ENCODE measurements around the gene GPER1.

Gene GPER1

DNA sequence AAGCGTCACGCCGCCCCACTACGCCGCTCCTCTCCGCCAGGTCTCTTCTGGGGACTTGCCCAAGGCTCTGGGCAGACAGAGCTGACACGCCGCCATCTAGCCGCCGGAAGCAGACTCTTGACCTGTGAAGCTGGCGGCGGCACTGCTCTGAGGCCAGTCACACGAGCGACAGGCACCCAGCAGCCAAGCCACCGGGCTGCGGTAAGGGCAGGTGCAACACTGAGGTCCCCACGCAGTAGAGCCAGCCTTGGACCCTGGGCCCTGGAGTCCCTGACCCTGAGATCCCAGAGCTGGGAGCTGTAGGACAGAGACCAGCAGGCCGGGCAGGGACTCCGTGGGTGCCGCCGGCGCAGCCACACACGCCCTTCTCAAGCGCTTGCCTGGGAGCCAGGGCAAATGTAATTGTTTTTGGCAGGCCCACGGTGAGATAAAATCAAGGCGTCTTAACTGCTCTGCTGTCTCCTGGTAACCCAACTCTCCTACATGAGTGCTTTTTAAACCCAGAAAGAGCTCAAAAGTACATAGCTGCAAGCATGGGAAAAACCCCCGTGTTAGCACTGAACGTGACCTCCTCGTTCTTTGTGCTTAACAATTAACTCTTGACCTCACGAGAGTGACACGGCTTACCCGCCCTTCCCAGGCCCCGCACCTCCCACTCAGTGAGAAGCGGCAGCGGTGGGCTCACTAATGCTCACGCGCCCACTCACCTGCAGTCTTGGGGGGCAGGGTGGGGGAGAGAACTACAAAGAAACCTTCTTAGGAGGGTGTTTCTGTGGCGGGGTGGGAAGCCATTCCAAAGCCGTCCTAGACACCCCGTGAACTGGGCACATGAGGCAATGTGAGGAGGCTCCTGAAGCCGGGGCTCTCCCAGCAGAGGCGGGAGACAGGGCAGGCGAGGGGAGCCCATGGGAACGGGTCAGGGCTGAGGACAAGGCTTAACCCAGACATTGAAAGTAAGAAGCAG is 8.5 kb downstream of the GPER1 start:
- Histone ChIP-seq H3K27ac (ENCODE audit: low read depth in 2 of 2, low read length in 2 of 2) (no peak overlapping the region), H3K4me3 (ENCODE audit: low read length in 2 of 2) (no peak overlapping the region), H3K36me3 (ENCODE audit: control insufficient read depth in 2 of 2, insufficient read depth in 2 of 2, low read length in 2 of 2) (peaks cover 11% of the 10 kb centered on the region in 2 donors), H3K27me3 (ENCODE audit: control insufficient read depth in 2 of 2, insufficient read depth in 2 of 2, low read length in 2 of 2) (no peaks in the 10 kb centered on the region), H3K9ac (ENCODE audit: low read depth in 1 of 2, low read length in 2 of 2) (no peak overlapping the region), H3K4me1 (ENCODE audit: control insufficient read depth in 2 of 2, insufficient read depth in 2 of 2, low read length in 2 of 2) (no peaks in the 10 kb centered on the region), H3K9me3 (ENCODE audit: control insufficient read depth in 2 of 2, low read length in 2 of 2) (no peaks in the 10 kb centered on the region)

DNA sequence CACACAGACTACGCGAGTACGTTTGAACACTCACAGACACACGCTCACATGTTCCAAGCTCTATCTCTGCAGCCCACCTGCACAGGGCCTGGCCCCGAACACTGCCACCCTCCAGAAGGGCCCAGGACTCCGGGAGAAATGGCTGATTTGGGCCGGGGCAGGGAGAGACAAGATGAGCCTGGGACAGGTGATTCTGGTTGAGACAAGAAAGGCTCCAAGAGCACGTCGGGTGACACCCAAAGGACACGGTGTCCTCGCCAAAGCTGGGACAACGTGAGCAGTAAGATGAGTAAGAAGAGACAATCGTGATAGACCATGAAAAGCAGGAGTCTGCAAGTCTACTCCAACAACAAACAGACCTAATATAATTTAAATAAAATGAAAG is 9.2 kb downstream of the GPER1 start:
- Histone ChIP-seq H3K27ac (ENCODE audit: low read depth in 2 of 2, low read length in 2 of 2) (no peak overlapping the region), H3K27me3 (ENCODE audit: control insufficient read depth in 2 of 2, insufficient read depth in 2 of 2, low read length in 2 of 2) (no peaks in the 10 kb centered on the region), H3K9ac (ENCODE audit: low read depth in 1 of 2, low read length in 2 of 2) (no peak overlapping the region), H3K4me1 (ENCODE audit: control insufficient read depth in 2 of 2, insufficient read depth in 2 of 2, low read length in 2 of 2) (no peaks in the 10 kb centered on the region), H3K36me3 (ENCODE audit: control insufficient read depth in 2 of 2, insufficient read depth in 2 of 2, low read length in 2 of 2) (peaks cover 5 to 7% of the 10 kb centered on the region in 2 donors), H3K9me3 (ENCODE audit: control insufficient read depth in 2 of 2, low read length in 2 of 2) (no peaks in the 10 kb centered on the region), H3K4me3 (ENCODE audit: low read length in 2 of 2) (no peak overlapping the region)

DNA sequence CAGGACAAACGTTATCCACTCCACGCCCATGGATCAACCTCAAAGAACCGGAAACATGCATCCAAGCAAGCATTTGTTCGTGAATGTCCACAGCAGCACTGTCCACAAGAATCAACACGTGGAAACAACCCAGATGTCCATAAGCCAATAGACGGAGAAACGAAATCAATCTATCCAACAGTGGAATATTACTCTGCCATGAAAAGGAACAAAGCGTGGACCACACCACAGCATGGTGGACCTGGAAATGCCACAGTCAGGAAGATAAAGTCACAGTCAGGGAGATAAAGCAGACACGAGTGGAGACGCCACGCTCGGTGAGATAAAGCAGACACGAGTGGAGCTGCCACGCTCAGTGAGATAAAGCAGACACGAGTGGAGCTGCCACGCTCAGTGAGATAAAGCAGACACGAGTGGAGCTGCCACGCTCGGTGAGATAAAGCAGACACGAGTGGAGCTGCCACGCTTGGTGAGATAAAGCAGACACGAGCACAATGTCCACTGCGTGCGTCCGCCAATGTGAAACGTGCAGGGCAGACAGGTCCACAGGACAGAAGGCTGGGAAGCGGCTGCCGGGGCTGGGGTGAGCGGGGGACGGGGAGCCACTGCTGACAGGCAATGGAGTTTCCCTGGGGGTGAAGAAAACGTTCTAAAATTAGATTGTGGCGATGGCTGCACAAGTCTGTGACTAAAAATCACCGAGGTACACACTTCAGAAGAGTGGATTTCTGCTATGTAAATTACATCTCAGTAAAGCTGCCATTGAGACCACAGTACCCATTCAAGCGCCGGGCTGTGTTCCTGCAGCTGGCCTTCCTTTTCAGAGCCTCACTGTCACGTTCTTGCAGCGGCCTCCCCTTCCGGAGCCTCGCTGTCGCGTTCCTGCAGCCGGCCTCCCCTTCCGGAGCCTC is 10.6 kb downstream of the GPER1 start:
- Histone ChIP-seq H3K27me3 (ENCODE audit: control insufficient read depth in 2 of 2, insufficient read depth in 2 of 2, low read length in 2 of 2) (no peaks in the 10 kb centered on the region), H3K9ac (ENCODE audit: low read depth in 1 of 2, low read length in 2 of 2) (no peak overlapping the region), H3K36me3 (ENCODE audit: control insufficient read depth in 2 of 2, insufficient read depth in 2 of 2, low read length in 2 of 2) (peaks cover 0 to 6% of the 10 kb centered on the region in 2 donors), H3K27ac (ENCODE audit: low read depth in 2 of 2, low read length in 2 of 2) (no peak overlapping the region), H3K9me3 (ENCODE audit: control insufficient read depth in 2 of 2, low read length in 2 of 2) (no peaks in the 10 kb centered on the region), H3K4me1 (ENCODE audit: control insufficient read depth in 2 of 2, insufficient read depth in 2 of 2, low read length in 2 of 2) (no peaks in the 10 kb centered on the region), H3K4me3 (ENCODE audit: low read length in 2 of 2) (no peak overlapping the region)

DNA sequence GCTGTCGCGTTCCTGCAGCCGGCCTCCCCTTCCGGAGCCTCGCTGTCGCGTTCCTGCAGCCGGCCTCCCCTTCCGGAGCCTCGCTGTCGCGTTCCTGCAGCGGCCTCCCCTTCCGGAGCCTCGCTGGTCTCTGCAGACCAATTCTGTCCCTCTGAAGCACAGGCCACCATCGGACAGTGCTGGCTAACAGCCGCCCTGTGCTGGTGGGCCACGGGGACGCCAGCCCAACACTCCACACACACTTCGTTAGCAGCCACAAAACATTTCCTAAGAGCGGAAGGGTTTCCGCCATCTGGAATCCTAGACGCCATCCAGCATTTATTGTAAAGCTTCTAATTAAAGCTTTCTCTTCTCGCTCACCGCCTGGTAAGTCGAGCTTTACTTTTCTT is 11.2 kb downstream of the GPER1 start:
- Histone ChIP-seq H3K36me3 (ENCODE audit: control insufficient read depth in 2 of 2, insufficient read depth in 2 of 2, low read length in 2 of 2) (peaks cover 0 to 6% of the 10 kb centered on the region in 2 donors), H3K27me3 (ENCODE audit: control insufficient read depth in 2 of 2, insufficient read depth in 2 of 2, low read length in 2 of 2) (no peaks in the 10 kb centered on the region), H3K4me1 (ENCODE audit: control insufficient read depth in 2 of 2, insufficient read depth in 2 of 2, low read length in 2 of 2) (peaks cover 0 to 4% of the 10 kb centered on the region in 2 donors), H3K9me3 (ENCODE audit: control insufficient read depth in 2 of 2, low read length in 2 of 2) (no peaks in the 10 kb centered on the region), H3K9ac (ENCODE audit: low read depth in 1 of 2, low read length in 2 of 2) (no peak overlapping the region), H3K27ac (ENCODE audit: low read depth in 2 of 2, low read length in 2 of 2) (no peak overlapping the region), H3K4me3 (ENCODE audit: low read length in 2 of 2) (no peak overlapping the region)

DNA sequence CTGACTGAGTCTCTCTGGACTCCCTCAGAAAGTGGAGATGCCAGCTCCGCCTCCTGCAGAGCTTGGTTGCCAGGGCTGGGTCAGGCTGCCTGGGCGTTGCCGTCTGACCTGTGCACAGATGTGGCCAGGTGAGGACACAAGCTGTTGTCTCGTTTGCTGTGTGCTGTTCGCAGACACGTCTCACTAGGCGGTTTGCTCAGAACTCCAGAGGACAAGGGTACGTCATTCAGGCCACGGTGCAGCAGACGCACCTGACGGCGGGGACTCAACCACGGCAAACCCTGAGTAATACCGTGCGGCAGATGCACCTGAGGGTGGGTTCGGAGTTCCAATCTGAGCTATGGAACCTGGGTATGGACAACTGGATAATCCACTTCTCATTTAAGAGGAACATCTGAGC is 11.7 kb downstream of the GPER1 start:
- H3K9ac ChIP-seq (ENCODE audit: low read depth in 1 of 2, low read length in 2 of 2): no peak overlapping the region
- H3K27me3 ChIP-seq (ENCODE audit: control insufficient read depth in 2 of 2, insufficient read depth in 2 of 2, low read length in 2 of 2): no peaks in the 10 kb centered on the region
- H3K36me3 ChIP-seq (ENCODE audit: control insufficient read depth in 2 of 2, insufficient read depth in 2 of 2, low read length in 2 of 2): peaks cover 0 to 6% of the 10 kb centered on the region in 2 donors
- no peak overlapping the region for H3K4me3 ChIP-seq (ENCODE audit: low read length in 2 of 2)
- no peaks in the 10 kb centered on the region for H3K9me3 ChIP-seq (ENCODE audit: control insufficient read depth in 2 of 2, low read length in 2 of 2)
- H3K27ac ChIP-seq (ENCODE audit: low read depth in 2 of 2, low read length in 2 of 2): no peak overlapping the region
- H3K4me1 ChIP-seq (ENCODE audit: control insufficient read depth in 2 of 2, insufficient read depth in 2 of 2, low read length in 2 of 2): peaks cover 0 to 4% of the 10 kb centered on the region in 2 donors

DNA sequence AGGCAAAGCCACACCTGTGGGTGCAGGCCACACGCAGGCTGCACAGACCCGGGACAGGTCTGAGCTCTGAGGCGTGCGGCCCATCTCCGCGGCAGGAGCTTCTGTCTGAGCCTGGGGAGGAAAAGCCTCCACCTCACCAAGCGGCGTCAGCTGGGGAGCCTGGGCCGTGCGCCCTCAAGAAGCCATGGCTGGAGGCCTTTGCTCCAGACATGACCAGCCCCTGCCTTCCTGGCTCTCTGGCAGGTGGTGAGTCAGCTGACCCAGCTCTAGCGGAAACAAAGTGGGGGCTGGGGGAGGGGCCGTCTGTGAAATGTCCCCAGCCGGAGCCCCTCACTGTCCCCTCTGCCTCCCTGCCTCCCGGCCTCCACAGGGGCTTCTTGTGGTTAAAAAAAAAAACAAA is 12.5 kb downstream of the GPER1 start:
- no peak overlapping the region for H3K9ac ChIP-seq (ENCODE audit: low read depth in 1 of 2, low read length in 2 of 2)
- H3K27me3 ChIP-seq (ENCODE audit: control insufficient read depth in 2 of 2, insufficient read depth in 2 of 2, low read length in 2 of 2): no peaks in the 10 kb centered on the region
- H3K4me3 ChIP-seq (ENCODE audit: low read length in 2 of 2): no peak overlapping the region
- no peaks in the 10 kb centered on the region for H3K9me3 ChIP-seq (ENCODE audit: control insufficient read depth in 2 of 2, low read length in 2 of 2)
- peaks cover 0 to 4% of the 10 kb centered on the region in 2 donors for H3K4me1 ChIP-seq (ENCODE audit: control insufficient read depth in 2 of 2, insufficient read depth in 2 of 2, low read length in 2 of 2)
- H3K27ac ChIP-seq (ENCODE audit: low read depth in 2 of 2, low read length in 2 of 2): no peak overlapping the region
- H3K36me3 ChIP-seq (ENCODE audit: control insufficient read depth in 2 of 2, insufficient read depth in 2 of 2, low read length in 2 of 2): peaks cover 0 to 6% of the 10 kb centered on the region in 2 donors

DNA sequence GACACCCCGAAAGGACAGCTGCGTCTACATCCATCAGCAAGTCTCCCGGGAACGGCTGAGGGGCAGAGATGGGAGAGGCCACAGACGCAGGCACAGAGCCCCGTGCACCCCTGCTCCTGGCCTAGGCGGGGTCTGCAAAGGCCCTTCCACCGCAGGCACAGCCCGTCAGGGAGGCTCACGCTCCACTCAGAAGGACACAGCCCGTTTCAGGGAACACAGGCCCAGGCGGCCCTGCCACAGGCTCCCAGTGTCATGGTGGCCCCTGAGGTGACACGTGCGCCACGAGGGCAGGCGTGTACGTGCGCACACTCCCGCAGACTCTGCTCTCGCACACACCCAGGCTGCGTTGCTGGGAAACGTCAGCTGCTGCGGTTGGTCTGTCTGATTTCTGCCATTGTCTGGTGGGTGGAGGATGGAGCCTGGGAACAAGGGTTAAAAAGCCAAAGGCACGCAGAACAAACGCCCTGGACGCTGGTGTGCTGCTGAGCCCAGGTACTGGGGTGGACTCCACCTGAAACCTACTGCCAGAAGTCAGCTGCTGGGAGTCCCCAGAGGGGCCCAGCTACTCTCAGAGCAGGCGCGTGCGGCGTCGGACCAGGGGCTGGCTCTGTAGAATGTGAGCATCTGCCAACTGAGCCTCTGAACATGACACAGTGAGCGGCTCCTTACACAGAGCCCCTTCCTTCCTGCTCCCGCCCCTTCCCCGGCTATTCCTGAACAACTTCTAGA is 13.1 kb downstream of the GPER1 start:
- H3K9me3 ChIP-seq (ENCODE audit: control insufficient read depth in 2 of 2, low read length in 2 of 2): no peaks in the 10 kb centered on the region
- H3K4me1 ChIP-seq (ENCODE audit: control insufficient read depth in 2 of 2, insufficient read depth in 2 of 2, low read length in 2 of 2): peaks cover 0 to 4% of the 10 kb centered on the region in 2 donors
- H3K36me3 ChIP-seq (ENCODE audit: control insufficient read depth in 2 of 2, insufficient read depth in 2 of 2, low read length in 2 of 2): peaks cover 0 to 6% of the 10 kb centered on the region in 2 donors
- no peak overlapping the region for H3K27ac ChIP-seq (ENCODE audit: low read depth in 2 of 2, low read length in 2 of 2)
- H3K9ac ChIP-seq (ENCODE audit: low read depth in 1 of 2, low read length in 2 of 2): no peak overlapping the region
- H3K4me3 ChIP-seq (ENCODE audit: low read length in 2 of 2): no peak overlapping the region
- H3K27me3 ChIP-seq (ENCODE audit: control insufficient read depth in 2 of 2, insufficient read depth in 2 of 2, low read length in 2 of 2): no peaks in the 10 kb centered on the region

DNA sequence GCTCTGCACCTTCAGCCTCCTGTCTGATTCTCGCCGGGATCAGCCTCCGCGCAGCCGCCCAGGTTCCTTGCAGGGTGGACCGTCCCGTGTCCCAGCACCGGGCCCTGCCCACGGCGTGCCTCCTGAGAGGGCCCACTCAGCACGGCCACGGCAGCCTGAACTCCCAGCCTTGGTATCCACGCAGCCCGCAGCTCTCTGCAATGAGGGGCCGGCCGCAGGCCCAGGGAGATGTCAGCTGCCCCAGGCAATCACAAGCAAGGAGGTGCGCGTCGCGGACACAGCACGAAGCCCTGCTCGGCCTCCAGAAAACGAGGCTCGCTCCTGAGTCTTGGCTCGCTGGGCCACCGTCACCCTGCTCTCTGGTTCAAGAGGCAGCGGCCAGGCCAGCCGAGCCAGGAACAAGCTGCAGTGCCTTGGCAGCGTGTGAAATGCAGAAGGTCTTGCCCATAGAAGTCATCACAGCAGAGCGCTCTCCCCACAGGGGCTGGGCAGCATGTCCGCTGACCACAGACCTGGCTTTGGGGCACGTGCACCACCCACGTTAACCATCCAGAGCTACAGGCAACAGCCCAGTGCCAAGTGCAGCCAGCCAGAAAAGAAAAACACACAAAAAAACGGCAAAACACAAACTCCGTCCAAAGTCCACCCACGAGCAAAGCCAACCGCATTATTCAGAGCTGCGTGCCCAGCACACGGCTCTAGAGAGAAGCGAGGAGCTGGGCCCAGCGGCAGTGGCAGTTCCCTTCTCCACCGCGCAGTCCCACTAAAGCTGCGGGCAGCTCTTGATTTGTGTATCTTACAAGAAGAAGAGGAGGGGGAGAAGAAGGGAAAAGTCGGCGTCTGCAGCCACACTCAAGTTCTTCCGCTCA is 13.9 kb downstream of the GPER1 start:
- Histone ChIP-seq H3K36me3 (ENCODE audit: control insufficient read depth in 2 of 2, insufficient read depth in 2 of 2, low read length in 2 of 2) (peaks cover 0 to 6% of the 10 kb centered on the region in 2 donors), H3K27me3 (ENCODE audit: control insufficient read depth in 2 of 2, insufficient read depth in 2 of 2, low read length in 2 of 2) (no peaks in the 10 kb centered on the region), H3K27ac (ENCODE audit: low read depth in 2 of 2, low read length in 2 of 2) (no peak overlapping the region), H3K9ac (ENCODE audit: low read depth in 1 of 2, low read length in 2 of 2) (no peak overlapping the region), H3K4me1 (ENCODE audit: control insufficient read depth in 2 of 2, insufficient read depth in 2 of 2, low read length in 2 of 2) (peaks cover 0 to 4% of the 10 kb centered on the region in 2 donors), H3K4me3 (ENCODE audit: low read length in 2 of 2) (no peak overlapping the region), H3K9me3 (ENCODE audit: control insufficient read depth in 2 of 2, low read length in 2 of 2) (no peaks in the 10 kb centered on the region)

All from mucosa of rectum (tissue), 2 donors.